GM12874 (cell line): Measurements from ENCODE around the gene COL27A1.

Source experiments
- TF ChIP-seq, protein P1 (sequence below): IDR thresholded peaks from 2 replicates; pipeline ENCODE4 v1.5.1; 2011; ENCODE audit warnings: low read depth, mild to moderate bottlenecking, control low read depth, low read length, moderate library complexity; ENCODE audit not compliant: insufficient read depth

COL27A1 gene

DNA sequence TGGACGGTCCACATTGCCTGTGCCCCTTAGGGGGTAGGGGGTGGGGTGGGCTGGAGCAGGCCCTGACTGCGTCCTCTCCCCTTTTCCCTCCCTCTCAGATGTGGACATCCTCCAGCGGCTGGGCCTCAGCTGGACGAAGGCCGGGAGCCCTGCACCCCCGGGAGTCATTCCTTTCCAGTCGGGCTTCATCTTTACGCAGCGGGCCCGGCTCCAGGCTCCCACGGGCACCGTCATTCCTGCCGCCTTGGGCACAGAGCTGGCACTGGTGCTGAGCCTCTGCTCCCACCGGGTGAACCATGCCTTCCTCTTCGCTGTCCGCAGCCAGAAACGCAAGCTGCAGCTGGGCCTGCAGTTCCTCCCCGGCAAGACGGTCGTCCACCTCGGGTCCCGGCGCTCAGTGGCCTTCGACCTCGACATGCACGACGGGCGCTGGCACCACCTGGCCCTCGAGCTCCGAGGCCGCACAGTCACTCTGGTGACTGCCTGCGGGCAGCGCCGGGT, 12.3 kb downstream of the COL27A1 start:
- TF ChIP-seq, protein P1, sequence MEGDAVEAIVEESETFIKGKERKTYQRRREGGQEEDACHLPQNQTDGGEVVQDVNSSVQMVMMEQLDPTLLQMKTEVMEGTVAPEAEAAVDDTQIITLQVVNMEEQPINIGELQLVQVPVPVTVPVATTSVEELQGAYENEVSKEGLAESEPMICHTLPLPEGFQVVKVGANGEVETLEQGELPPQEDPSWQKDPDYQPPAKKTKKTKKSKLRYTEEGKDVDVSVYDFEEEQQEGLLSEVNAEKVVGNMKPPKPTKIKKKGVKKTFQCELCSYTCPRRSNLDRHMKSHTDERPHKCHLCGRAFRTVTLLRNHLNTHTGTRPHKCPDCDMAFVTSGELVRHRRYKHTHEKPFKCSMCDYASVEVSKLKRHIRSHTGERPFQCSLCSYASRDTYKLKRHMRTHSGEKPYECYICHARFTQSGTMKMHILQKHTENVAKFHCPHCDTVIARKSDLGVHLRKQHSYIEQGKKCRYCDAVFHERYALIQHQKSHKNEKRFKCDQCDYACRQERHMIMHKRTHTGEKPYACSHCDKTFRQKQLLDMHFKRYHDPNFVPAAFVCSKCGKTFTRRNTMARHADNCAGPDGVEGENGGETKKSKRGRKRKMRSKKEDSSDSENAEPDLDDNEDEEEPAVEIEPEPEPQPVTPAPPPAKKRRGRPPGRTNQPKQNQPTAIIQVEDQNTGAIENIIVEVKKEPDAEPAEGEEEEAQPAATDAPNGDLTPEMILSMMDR, result no peak

DNA sequence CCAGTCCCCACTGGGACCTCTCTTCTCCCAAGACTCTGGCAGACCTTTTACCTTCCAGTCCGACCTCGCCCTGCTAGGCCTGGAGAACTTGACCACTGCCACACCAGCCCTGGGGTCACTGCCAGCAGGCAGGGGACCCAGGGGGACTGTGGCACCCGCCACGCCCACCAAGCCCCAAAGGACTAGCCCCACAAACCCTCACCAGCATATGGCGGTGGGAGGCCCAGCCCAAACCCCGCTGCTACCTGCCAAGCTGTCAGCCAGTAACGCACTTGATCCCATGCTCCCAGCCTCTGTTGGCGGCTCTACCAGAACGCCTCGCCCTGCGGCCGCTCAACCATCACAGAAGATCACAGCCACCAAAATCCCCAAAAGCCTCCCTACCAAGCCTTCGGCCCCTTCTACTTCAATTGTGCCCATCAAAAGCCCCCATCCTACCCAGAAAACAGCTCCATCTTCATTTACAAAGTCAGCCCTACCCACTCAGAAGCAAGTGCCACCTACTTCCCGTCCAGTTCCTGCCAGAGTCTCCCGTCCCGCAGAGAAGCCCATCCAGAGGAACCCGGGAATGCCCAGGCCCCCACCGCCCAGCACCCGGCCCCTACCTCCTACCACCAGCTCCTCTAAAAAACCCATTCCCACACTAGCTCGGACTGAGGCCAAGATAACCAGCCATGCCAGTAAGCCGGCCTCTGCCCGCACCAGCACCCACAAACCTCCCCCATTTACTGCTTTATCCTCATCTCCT, 13.1 kb downstream of the COL27A1 start:
- TF ChIP-seq, protein P1, result no peak

GRCh38 chr9:114169029-114169951, 14.0 kb downstream of the COL27A1 start:
- TF ChIP-seq, protein P1, result no peak

DNA sequence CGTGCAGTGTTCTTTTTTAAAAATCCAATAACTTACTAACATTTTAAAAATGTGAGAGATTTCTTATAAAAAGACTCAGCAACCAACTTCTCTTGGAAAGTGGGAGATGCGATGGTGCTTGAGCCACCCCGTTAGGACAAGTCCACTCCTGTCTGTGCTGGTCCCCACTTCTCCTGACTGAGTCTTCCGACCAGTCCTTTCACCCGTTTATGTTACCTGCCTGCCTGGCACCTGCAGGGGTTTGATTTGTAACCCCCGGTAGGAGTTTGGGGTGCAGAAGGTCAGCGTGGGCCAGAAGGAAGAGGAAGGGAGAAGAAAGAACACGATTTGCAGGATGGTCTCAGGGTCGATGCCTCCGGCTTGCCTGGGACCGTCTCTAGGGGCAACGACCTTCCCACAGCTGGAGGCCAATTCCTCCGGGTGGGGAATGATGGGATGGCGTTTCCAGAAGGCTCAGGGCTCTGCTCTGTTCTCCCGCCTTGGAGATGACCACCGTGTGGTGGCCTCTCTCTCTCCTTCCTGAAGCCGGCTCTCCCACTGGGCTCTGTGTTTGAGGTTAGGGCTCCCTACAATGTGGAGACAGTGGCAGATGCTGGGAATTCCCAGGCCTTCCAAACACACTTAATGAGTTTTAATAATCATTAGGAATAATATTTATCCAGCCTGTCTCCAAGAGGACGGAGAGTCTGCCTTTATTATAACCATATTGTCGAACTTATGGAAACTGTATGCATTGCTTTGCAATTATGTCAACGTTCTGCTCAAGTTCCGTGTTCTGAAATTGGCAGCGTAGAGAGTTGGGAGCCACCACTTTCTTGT, 14.8 kb downstream of the COL27A1 start:
- TF ChIP-seq, protein P1, result no peak

DNA sequence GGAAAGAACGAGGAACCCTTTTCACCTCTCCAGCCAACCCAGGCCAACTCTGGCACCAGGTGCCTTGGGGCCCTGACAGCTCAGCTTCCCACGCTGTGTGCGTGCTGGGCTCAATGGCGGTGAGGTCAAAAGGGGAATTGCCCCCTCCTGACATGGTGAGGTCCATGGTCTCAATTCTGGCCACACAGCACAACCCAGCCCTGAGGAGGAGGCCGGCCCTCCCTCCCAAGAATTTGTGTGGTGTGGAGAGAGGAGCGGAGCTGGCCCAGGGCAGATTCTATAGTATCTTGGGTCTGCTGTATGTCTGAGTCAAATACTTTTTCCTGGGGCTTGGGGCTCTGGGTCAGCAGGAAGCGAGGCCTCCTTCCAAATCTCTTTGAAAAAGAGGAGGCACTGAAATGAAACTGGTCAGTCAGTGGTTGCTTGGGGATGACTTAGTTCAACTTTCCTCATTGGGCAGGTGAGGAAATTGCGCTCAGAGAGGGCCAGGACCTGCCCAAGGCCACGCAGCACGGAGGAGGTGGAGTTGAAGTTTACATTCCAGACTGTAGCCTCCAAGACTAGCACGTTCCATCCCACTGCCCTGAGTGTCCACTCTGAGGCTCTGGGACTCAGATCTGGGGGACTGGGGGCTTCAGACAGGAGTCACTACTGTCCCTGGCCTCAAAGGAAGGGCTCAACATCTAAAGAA, 15.6 kb downstream of the COL27A1 start:
- TF ChIP-seq, protein P1, result no peak

DNA sequence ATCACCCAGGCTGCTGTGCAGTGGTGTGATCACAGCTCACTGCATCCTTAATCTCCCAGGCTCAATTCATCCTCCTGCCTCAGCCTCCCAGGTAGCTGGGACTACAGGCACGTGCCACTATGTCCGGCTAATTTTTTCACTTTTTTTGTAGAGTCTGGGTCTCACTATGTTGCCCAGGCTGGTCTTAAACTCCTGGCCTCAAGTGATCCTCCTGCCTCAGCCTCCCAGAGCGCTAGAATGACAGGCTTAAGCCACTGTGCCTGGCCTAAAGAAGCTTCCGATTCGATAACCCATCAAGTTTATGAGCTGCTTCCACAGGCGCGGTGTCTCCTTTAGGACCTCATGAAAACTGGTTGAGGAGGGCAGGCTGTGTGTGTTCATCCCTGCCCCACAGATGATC, 16.2 kb downstream of the COL27A1 start:
- TF ChIP-seq, protein P1, result no peak
